Renal pelvis (tissue), 4 donors: ENCODE measurements around the gene EPN2. TPM values are rescaled to one million over a fixed set of nuclear protein-coding genes. Genes with fewer than 3 reads are reported as not detected.

Experiments
- DNase-seq: peaks from one replicate; pipeline ENCODE4 v3.0.0-alpha.2; 2013
- polyA plus RNA-seq, 3 donors: library from polyadenylated mRNA; unstranded; fragments of 120-200 nt; gene quantifications; one replicate each; pipeline ENCODE4 v1.2.1, GENCODE V29; 2013; ENCODE audit not compliant: insufficient read length in 3 of 3

EPN2 gene
- polyA plus RNA-seq, 3 donors, result 44.2 to 50.9 (median 45.5) TPM

GRCh38 chr17:19361944-19362276 is 124.7 kb downstream of the EPN2 start:
- DNase-seq, result no peak

- DNase-seq, result peak; percentile 91
These were observed 125.3 kb downstream of the EPN2 start, which contains the start of gene B9D1 for GRCh38 chr17:19362277-19363113. Gene B9D1, minus strand, starts transcription at chr17:19362723. Its CDS starts 154 bp downstream, at chr17:19362569.

DNA sequence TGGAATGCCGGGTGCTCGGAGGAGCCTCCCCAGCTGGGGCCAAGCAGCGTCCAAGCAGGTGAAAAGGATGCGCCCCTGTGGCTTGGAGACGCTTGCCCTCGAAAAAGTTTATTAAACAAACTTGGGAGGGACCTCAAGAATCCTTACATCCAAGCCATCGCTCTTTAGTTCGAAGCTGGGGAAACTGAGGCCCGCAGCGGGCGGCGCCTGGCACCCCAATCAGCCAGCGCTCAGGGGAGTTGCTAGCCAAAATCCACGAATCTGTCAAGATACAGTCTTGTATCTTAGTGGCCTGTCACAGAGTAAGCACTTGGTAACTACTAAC is 125.9 kb downstream of the EPN2 start:
- no peak for DNase-seq

DNA sequence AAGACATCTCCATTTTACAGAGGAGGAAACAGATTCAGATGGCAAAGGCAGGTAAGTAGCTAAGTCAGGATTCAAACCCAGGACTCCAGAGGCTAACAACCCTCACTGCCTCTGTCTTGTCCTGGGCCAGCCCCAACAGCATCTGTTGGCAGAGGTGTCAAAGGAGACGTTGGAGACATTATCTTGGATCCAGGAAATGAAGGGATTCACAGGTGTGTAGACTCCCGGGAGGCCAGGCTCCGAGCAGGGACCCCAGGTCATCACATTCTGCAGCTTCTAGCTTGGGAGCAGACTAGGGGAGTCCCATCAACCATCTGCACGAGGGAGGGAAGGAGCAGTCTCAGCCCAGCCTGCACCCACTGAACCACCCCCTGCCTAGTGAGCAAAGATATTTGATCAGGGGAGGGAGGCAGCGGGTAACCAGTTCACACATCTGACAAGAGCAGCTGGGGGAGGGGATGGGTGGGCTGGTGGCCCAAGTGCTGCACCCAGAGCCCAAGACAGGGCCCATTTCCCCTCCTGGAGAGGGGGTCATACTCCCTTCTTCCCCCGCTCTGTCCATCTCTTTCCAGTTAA is 126.4 kb downstream of the EPN2 start:
- DNase-seq, result no peak

DNA sequence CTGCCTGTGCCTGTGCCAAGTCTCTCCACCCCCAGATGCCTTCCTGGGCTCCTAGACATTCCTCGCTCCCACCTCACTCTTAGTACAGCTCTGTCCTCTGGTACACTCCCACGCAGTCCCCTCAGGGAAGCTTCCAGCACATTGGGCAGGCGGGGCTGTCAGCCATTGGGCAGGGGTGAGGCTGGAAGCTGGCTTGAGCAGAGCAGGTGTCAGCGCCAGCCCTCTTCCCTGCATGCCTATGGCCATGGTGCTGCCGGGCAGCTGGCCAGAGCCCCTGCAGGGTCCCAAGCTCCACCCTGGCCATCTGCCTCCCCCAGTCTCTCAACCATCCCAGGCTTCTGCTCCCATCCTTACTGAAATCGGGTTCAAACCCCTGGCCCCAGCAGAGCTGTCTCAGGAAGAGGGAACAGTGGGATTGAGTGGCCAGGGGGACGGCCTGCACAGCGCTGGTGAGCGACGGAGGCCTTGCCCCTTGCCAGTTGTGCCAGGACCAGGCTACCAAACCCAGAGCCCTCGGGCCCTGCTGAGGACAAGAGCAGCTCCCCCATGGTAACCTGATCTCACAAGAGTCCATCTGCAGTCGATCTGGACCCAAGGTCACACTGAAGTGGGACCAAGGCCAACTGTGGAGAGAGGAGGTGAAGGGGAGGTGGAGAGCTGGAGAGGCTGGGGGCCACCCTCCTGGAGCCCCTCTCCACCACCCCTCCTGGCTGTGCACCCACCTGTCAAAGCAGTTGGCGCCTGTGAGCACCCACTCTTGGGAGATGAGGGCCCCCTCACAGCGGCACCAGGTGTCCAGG is 127.7 kb downstream of the EPN2 start:
- DNase-seq, result no peak

GRCh38 chr17:19365499-19365817 is 128.3 kb downstream of the EPN2 start:
- DNase-seq, result no peak

- DNase-seq, result no peak
These were observed 128.9 kb downstream of the EPN2 start for GRCh38 chr17:19365833-19366636.

DNA sequence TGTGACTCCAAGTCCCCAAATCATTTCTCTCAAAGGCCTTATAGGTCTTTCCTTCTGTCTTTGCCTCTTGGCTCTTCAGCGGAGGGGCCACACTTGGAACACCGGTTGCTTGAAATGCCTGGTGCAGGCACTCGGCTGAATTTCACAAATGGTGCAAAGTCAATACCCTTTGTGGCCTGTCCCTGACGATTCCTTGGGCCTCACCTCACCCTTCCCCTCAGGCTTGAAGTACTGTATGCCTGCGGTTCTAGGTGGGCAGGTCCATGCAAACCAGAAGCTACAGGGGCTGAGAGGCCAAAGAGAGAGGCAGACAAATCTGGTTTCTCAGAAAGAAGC is 129.4 kb downstream of the EPN2 start:
- no peak for DNase-seq

DNA sequence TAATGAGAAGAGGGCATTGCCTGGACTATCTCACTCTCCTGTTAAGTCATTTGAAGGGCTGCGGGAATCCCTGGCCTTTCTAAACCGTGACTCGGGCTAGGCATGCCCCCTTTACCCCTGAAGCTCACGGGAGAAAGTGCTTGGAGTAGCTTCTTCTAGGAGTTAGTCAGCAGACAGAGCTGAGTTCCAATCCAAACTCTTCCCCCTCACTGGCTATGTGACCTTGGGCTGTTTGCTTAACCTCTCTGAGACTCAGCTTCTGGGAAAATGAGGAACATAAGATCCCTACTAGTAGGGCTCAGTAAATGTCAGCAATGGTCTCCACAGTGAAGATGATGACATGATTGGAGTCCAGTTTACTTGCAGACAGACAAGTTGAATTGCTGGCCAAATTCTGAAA is 131.1 kb downstream of the EPN2 start:
- DNase-seq, result no peak

- no peak for DNase-seq
These were observed 132.1 kb downstream of the EPN2 start for GRCh38 chr17:19369107-19369778.

DNA sequence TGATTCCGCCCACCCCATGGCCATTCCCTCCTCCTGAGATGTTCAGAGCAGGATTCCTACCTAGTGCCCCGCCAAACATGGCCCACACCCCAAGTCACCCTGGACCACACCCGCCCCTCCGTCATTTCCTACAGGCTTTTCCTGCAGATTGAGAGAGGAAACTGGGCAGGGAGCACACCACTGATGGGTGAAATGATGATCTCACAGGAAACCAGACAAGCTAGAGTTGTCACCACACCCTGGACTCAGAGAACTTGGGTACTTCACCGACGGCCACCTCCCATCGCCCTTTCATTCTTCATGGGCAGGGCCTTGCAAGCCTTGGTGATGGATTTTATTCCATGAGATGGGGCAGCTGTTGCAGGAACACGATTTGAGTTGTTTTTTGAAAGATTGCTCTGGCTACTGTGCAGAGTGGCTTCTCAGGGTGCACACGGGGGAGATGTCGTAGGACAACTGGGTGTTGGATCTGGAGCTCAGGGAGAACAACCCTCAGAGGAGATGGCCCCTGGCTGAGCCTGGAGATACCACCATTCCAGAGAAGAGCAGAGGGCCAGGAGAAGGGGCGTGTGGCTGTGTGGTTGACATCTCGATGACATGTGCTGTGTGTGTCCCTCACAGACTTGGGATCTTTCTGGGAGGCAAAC is 132.8 kb downstream of the EPN2 start:
- no peak for DNase-seq

- no peak for DNase-seq
These were observed 133.4 kb downstream of the EPN2 start for GRCh38 chr17:19370493-19370960.

DNA sequence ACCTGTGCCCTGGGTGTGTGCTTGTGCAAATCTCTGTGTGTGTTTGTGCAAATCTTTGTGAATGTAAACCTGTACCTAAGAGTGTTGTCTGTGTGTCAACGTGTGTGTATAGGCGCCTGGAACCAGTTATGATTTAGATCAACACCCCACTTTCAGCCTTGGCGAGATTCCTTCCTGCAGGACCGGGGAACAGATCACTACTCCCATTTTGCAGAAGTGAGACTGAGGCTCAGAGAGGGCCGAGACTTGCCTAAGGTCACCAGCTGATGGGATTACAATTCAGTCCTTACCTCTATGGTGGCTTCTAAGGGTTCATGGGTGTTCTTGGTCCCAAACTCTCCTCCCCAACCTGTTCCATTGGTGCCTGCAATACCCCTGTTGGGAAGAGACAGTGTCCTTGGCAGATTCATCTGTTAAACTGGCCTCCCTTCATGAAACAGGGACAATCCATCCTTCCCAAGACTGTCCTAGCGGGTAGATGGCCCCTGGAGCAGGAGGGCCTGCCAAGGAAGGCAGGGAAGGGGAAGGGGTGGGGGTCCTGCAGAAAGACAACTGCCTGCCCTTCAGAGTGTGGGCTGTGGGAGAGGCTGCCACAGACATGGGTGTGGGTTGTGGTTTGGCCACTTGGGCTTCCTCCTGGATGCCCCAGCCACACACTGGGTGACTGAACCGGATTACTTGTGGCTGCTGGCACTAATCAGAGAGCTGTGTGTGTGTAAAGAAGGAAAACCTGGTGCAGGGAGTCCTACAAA is 134.3 kb downstream of the EPN2 start:
- DNase-seq, result no peak

GRCh38 chr17:19372011-19372370 is 134.8 kb downstream of the EPN2 start:
- no peak for DNase-seq

- no peak for DNase-seq
These were observed 135.3 kb downstream of the EPN2 start for GRCh38 chr17:19372439-19372838.

- DNase-seq, result no peak
These were observed 135.8 kb downstream of the EPN2 start for GRCh38 chr17:19372866-19373504.

GRCh38 chr17:19374136-19374535 is 137.0 kb downstream of the EPN2 start:
- no peak for DNase-seq

- DNase-seq, result no peak
These were observed 138.6 kb downstream of the EPN2 start for GRCh38 chr17:19375732-19376131.

DNA sequence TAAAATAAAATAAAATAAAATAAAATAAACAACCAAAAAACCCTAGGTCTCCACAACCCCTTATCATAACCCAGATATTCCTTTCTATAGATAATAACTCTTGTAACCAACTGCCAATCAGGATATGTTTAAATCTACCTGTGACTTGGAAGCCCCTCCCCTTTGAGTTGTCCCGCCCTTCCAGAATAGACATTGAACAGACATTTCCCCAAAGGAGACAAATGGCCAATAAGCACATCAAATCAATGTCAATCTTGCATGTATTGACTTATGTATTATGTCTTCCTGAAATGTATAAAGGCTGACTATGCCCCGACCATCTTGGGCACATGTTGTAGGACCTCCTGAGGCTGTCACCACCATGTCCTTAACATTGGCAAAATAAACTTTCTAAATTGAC is 139.6 kb downstream of the EPN2 start:
- DNase-seq, result no peak
